HepG2 (cell line): ENCODE results near the gene ABCB6. TPM values are rescaled to one million over a fixed set of nuclear protein-coding genes. Genes with fewer than 3 reads are reported as not detected.

ENCODE experiments used
- BORCS8-MEF2B ChIP-seq: sonication (generic); formaldehyde crosslinking; IDR thresholded peaks from 2 replicates; pipeline ENCODE4 v1.8.0; 2022; ENCODE audit warnings: mild to moderate bottlenecking, missing genetic modification reagents
- ELF3 ChIP-seq: IDR thresholded peaks from 2 replicates; pipeline ENCODE4 v1.6.1; 2016; ENCODE audit warnings: missing genetic modification reagents, missing compliant biosample characterization
- ESRRA ChIP-seq: sonication (generic); formaldehyde crosslinking; IDR thresholded peaks from 2 replicates; pipeline ENCODE4 v1.5.1; 2020; ENCODE audit warnings: mild to moderate bottlenecking, low read depth, missing genetic modification reagents
- GLMP ChIP-seq: sonication (generic); formaldehyde crosslinking; IDR thresholded peaks from 2 replicates; pipeline ENCODE4 v1.9.0; 2021; ENCODE audit warnings: missing genetic modification reagents, mild to moderate bottlenecking, borderline replicate concordance
- GTF2F1 ChIP-seq: fragments of 150-350 bp; IDR thresholded peaks from 2 replicates; pipeline ENCODE4 v1.6.1; 2014; ENCODE audit warnings: low read length
- IRF2 ChIP-seq: IDR thresholded peaks from 2 replicates; pipeline ENCODE4 v1.6.1; 2018; ENCODE audit warnings: missing genetic modification reagents, missing compliant biosample characterization
- ISL2 ChIP-seq: sonication (generic); formaldehyde crosslinking; IDR thresholded peaks from 2 replicates; pipeline ENCODE4 v1.5.0; 2020; ENCODE audit warnings: missing genetic modification reagents
- JUND ChIP-seq: sonication (generic); formaldehyde crosslinking; IDR thresholded peaks from 2 replicates; pipeline ENCODE4 v1.8.0; 2022; ENCODE audit warnings: mild to moderate bottlenecking, missing genetic modification reagents
- KAT7 ChIP-seq: IDR thresholded peaks from 2 replicates; pipeline ENCODE4 v1.6.1; 2018; ENCODE audit warnings: borderline replicate concordance, missing compliant biosample characterization
- SOX13 ChIP-seq, 3 experiments: fragments of 450-650 bp in 1 of 3; sonication (generic) in 1 of 3; formaldehyde crosslinking in 1 of 3; IDR thresholded peaks in 2 of 3; conservative IDR thresholded peaks in 1 of 3; 2 replicates each; pipeline versions ENCODE4 v1.5.0 to v1.6.1; 2016 to 2020; ENCODE audit warnings: antibody characterized with exemption in 1 of 3, mild to moderate bottlenecking in 1 of 3, missing compliant biosample characterization in 1 of 3, missing genetic modification reagents in 1 of 3, moderate library complexity in 1 of 3
- ZBTB1 ChIP-seq: sonication (generic); formaldehyde crosslinking; IDR thresholded peaks from 2 replicates; pipeline ENCODE4 v1.4.0; 2020; ENCODE audit warnings: missing genetic modification reagents, borderline replicate concordance
- ZFY ChIP-seq: sonication (generic); formaldehyde crosslinking; IDR thresholded peaks from 2 replicates; pipeline ENCODE4 v1.4.0; 2020; ENCODE audit warnings: missing genetic modification reagents
- ZMYM3 ChIP-seq: sonication (generic); formaldehyde crosslinking; IDR thresholded peaks from 2 replicates; pipeline ENCODE4 v1.5.1; 2020; ENCODE audit warnings: mild to moderate bottlenecking, missing genetic modification reagents
- ZMYM4 ChIP-seq: sonication (generic); formaldehyde crosslinking; IDR thresholded peaks from 2 replicates; pipeline ENCODE4 v1.8.1; 2023; ENCODE audit warnings: mild to moderate bottlenecking, missing genetic modification reagents
- ZNF280D ChIP-seq: sonication (generic); formaldehyde crosslinking; IDR thresholded peaks from 2 replicates; pipeline ENCODE4 v1.5.1; 2020; ENCODE audit warnings: mild to moderate bottlenecking, missing genetic modification reagents
- ZNF543 ChIP-seq: sonication (generic); formaldehyde crosslinking; IDR thresholded peaks from 2 replicates; pipeline ENCODE4 v1.4.0; 2020; ENCODE audit warnings: mild to moderate bottlenecking, missing genetic modification reagents
- ZNF788 ChIP-seq: sonication (generic); formaldehyde crosslinking; IDR thresholded peaks from 2 replicates; pipeline ENCODE4 v1.5.0; 2020; ENCODE audit warnings: mild to moderate bottlenecking, missing genetic modification reagents, borderline replicate concordance
- ZXDC ChIP-seq: sonication (generic); formaldehyde crosslinking; IDR thresholded peaks from 2 replicates; pipeline ENCODE4 v1.5.0; 2020; ENCODE audit warnings: mild to moderate bottlenecking, missing genetic modification reagents
- ZZZ3 ChIP-seq: sonication (generic); formaldehyde crosslinking; IDR thresholded peaks from 2 replicates; pipeline ENCODE4 v1.4.0; 2020; ENCODE audit warnings: missing genetic modification reagents, mild to moderate bottlenecking, borderline replicate concordance
- polyA plus RNA-seq, 8 experiments: library from polyadenylated mRNA; depleted of rRNA in 3 of 8; stranded (reverse) in 7 of 8; unstranded in 1 of 8; fragments of >200 nt; fragmentation: Illumina TruSeq in 4 of 8; extraction: Trizol in 4 of 8; gene quantifications; 2 replicates each; pipeline versions ENCODE4 v1.2.1 to v1.2.3, GENCODE V29; 2011 to 2016; ENCODE audit warnings: low read depth in 4 of 8, missing spikeins in 1 of 8, mixed read lengths in 1 of 8; ENCODE audit not compliant: insufficient read depth in 1 of 8
- total RNA-seq, 5 experiments: library from RNA; depleted of rRNA; stranded (reverse); fragments of >200 nt; fragmentation: Illumina TruSeq; extraction: Trizol; gene quantifications; 2 replicates each; pipeline ENCODE4 v1.2.3, GENCODE V29; 2016; ENCODE audit warnings: low read depth in 1 of 5
- TF ChIP-seq, protein P1 (sequence below): sonication (generic); formaldehyde crosslinking; IDR thresholded peaks from 2 replicates; pipeline ENCODE4 v1.4.0; 2020; ENCODE audit warnings: mild to moderate bottlenecking, missing genetic modification reagents

ABCB6 gene
- total and polyA plus RNA-seq, 2 of the 13 experiments (the other 11 are each of a cell fraction or from before 2014, with no cell fraction given) = 91.1 to 137 TPM

DNA sequence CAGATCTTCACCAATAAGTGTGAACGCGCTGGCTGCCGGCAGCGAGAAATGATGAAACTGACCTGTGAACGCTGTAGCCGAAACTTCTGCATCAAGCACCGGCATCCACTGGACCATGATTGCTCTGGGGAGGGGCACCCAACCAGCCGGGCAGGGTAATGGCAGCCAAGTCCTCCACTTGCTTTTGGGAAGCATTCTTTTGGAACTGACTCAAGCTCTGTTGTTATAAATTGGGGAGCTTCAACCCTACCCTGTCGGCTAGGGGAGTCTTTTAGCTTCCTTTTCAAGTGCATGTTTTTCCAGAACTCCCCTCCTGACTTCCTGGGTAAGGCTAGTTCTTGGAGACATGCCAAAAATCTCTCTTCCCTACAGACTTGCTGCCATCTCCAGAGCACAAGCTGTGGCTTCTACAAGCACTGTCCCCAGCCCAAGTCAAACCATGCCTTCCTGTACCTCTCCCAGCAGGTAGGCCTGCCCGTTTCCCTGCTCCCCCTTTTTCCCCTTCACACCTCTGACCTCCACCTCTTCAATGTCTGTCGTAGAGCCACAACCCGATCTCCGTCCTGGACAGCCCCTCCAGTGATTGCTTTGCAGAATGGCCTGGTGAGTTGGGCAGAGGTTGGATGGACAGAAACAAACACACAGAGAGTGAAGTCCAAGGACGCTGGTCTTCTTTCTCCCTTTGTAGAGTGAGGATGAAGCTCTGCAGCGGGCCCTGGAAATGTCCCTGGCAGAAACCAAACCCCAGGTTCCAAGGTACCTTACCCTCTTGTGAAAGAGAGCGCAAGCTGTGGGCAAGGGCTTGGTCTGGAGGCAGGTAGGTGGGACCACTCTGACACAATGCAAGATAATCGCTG lies 10.6 kb downstream of the ABCB6 start (continued):
- 0 out of 2 replicates have a peak, but pooled peaks have one; percentile 3 for TF ChIP-seq SOX13 (IDR thresholded peaks at IDR 0.05)
- peak in 1 of 2 experiments; percentile 77; a peak in 2 of 4 replicates for TF ChIP-seq SOX13 (CRISPR knock-in tag; conservative IDR thresholded peaks at IDR 0.05 in 1 of 2, IDR thresholded peaks at IDR 0.05 in 1 of 2)
- no peak for TF ChIP-seq GLMP (CRISPR knock-in tag)
- TF ChIP-seq ISL2 (CRISPR knock-in tag) = peak; percentile 64; the same call in 1 of the 2 replicates
- peak; percentile 53; the same call in 1 of the 2 replicates for TF ChIP-seq JUND (CRISPR knock-in tag)
- peak; percentile 72; the same call in 1 of the 2 replicates for TF ChIP-seq ELF3 (CRISPR knock-in tag)
- 0 out of 2 replicates have a peak, but pooled peaks have one; percentile 19 for TF ChIP-seq ZNF280D (CRISPR knock-in tag)
- peak; percentile 29 for TF ChIP-seq ZMYM3 (CRISPR knock-in tag)
- peak; percentile 72; the same call in 1 of the 2 replicates for TF ChIP-seq IRF2
- no peak for TF ChIP-seq GTF2F1
- no peak for TF ChIP-seq ZNF543 (CRISPR knock-in tag)
- peak; percentile 56; the same call in 1 of the 2 replicates for TF ChIP-seq ZNF788 (CRISPR knock-in tag)
- TF ChIP-seq ESRRA (CRISPR knock-in tag) = peak; percentile 85
- TF ChIP-seq ZFY (CRISPR knock-in tag) = peak; percentile 49
- TF ChIP-seq ZBTB1 (CRISPR knock-in tag) = no peak
- TF ChIP-seq ZMYM4 (CRISPR knock-in tag) = peak; percentile 73
- peak; percentile 32; the same call in 1 of the 2 replicates for TF ChIP-seq KAT7
- no peak for TF ChIP-seq ZZZ3 (CRISPR knock-in tag)
- no peak for TF ChIP-seq ZXDC (CRISPR knock-in tag)
- TF ChIP-seq, protein P1, sequence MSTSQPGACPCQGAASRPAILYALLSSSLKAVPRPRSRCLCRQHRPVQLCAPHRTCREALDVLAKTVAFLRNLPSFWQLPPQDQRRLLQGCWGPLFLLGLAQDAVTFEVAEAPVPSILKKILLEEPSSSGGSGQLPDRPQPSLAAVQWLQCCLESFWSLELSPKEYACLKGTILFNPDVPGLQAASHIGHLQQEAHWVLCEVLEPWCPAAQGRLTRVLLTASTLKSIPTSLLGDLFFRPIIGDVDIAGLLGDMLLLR = 0 out of 2 replicates have a peak, but pooled peaks have one; percentile 6
- TF ChIP-seq BORCS8-MEF2B (CRISPR knock-in tag) = no peak; the same call in 1 of the 2 replicates
